Measurements from ENCODE around the gene TIMM44. TPM values are rescaled to one million over a fixed set of nuclear protein-coding genes. Genes with fewer than 3 reads are reported as not detected.

Gene TIMM44
- total and polyA plus RNA-seq, 2 of the 8 experiments (the other 6 are each of a cell fraction or from before 2014, with no cell fraction given) = 131 to 150 TPM

- H2AFZ ChIP-seq (ENCODE audit: low read length) = no peak overlapping the region
- peaks cover 2 to 10% of the 10 kb centered on the region in 2 experiments for H4K20me1 ChIP-seq (replicated peaks in 1 of 2; ENCODE audit: control insufficient read depth in 1 of 2, insufficient read depth in 2 of 2, low read length in 2 of 2)
- no peak overlapping the region for H3K9ac ChIP-seq (replicated peaks in 1 of 4; ENCODE audit: extremely low read depth in 1 of 4, low read depth in 3 of 4, low read length in 3 of 4)
- H3K23me2 ChIP-seq (ENCODE audit: low read depth, low read length) = peaks cover 13% of the 10 kb centered on the region; the same call in 1 of the 2 replicates
- H4K91ac ChIP-seq (replicated peaks; ENCODE audit: insufficient read length, low read length) = no peak overlapping the region
- 71% methylated on average over 7 of the region's 12 CpGs; no CpG with 5 or more reads in 1 of the 2 experiments for WGBS, 2 experiments (ENCODE audit: extremely low coverage in 1 of 2, insufficient coverage in 1 of 2, insufficient read length in 1 of 2, insufficient replicate concordance in 2 of 2, low coverage in 1 of 2, low lambda C conversion rate in 2 of 2, missing lambda C conversion rate in 1 of 2)
- DNase-seq (ENCODE audit: low read depth in 1 of 2, low spot score in 2 of 2) (no peak), FAIRE-seq (no peak)
- no peak overlapping the region for H2AK5ac ChIP-seq (ENCODE audit: low read depth, low read length)
- 0 out of 2 replicates have a peak, but pooled peaks cover 2% of the 10 kb centered on the region for H3K79me1 ChIP-seq (ENCODE audit: low read depth, low read length)
- no peaks in the 10 kb centered on the region for H3K79me2 ChIP-seq (ENCODE audit: control insufficient read depth in 1 of 2, insufficient read depth in 2 of 2, low read length in 2 of 2)
- no peak overlapping the region for H3K56ac ChIP-seq (replicated peaks; ENCODE audit: insufficient read length, low read depth, low read length)
- no peak for TF ChIP-seq TBP (IDR thresholded peaks at IDR 0.05; ENCODE audit: low read depth, low read length)
- TF ChIP-seq SP1 (IDR thresholded peaks at IDR 0.05; ENCODE audit: low read depth, low read length) = no peak
- no peak for TF ChIP-seq TAF7 (optimal IDR thresholded peaks at IDR 0.05; ENCODE audit: borderline replicate concordance, low read depth, low read length)
- no peak for TF ChIP-seq CHD1 (IDR thresholded peaks at IDR 0.05; ENCODE audit: low read depth, low read length)
- TF ChIP-seq HDAC2 (IDR thresholded peaks at IDR 0.05; ENCODE audit: borderline replicate concordance in 1 of 2, low read depth in 2 of 2, low read length in 2 of 2) = no peak
- no peak for TF ChIP-seq EGR1 (IDR thresholded peaks at IDR 0.05; ENCODE audit: borderline replicate concordance, low read depth, low read length)
- H4K5ac ChIP-seq (ENCODE audit: insufficient read length, low read depth, low read length) = no peak overlapping the region
- no peak overlapping the region for H3K27ac ChIP-seq (ENCODE audit: low read depth, low read length)
- no peak overlapping the region for H2BK20ac ChIP-seq (ENCODE audit: low read length)
- no peak overlapping the region for H2BK12ac ChIP-seq (ENCODE audit: low read depth, low read length)
- ChIA-PET CTCF (ENCODE audit: partially characterized antibody) (interaction anchor here (1.0 to 2.1 kb wide), 5 partner anchors 13 to 61 kb away, joined by 4 to 9 read pairs (median 5); no protein-coding TSS in a partner anchor), POLR2A (ENCODE audit: partially characterized antibody) (interaction anchor here (0.8 to 10.6 kb wide), 6 partner anchors 12 to 49 kb away, joined by 3 to 106 read pairs (median 8); partner anchors contain the start of genes CTXN1 and MAP2K7)
- no peak overlapping the region for H3K18ac ChIP-seq (ENCODE audit: extremely low read depth, low read length)
- H3K4me3 ChIP-seq (ENCODE audit: extremely low read depth in 1 of 4, insufficient read depth in 2 of 4, low read depth in 3 of 4, low read length in 4 of 4) = no peak overlapping the region
- H2BK5ac ChIP-seq (ENCODE audit: low read depth, low read length) = no peak overlapping the region
- peaks cover 0 to 9% (median 8%) of the 10 kb centered on the region in 4 experiments; a peak in 5 of 7 replicates for H3K4me1 ChIP-seq (replicated peaks in 1 of 4; ENCODE audit: control insufficient read depth in 3 of 4, insufficient read depth in 4 of 4, low read length in 3 of 4)
- H4K8ac ChIP-seq (ENCODE audit: extremely low read depth, insufficient read depth, low read length) = no peak overlapping the region
- no peaks in the 10 kb centered on the region for H3K9me3 ChIP-seq (ENCODE audit: insufficient read depth in 2 of 2, low read depth in 1 of 2, low read length in 1 of 2)
- H3K27me3 ChIP-seq (replicated peaks in 1 of 4; ENCODE audit: control insufficient read depth in 3 of 4, extremely low read depth in 1 of 4, insufficient read depth in 3 of 4, low read length in 3 of 4) = peaks cover 17 to 45% (median 39%) of the 10 kb centered on the region in 4 experiments; a peak in 6 of 7 replicates
- H3K23ac ChIP-seq (ENCODE audit: insufficient read length) = no peak overlapping the region
- H3K14ac ChIP-seq (ENCODE audit: insufficient read length) = no peak overlapping the region
- H3K4me2 ChIP-seq (ENCODE audit: insufficient read depth in 1 of 2, low read depth in 2 of 2, low read length in 2 of 2) = no peak overlapping the region
- H2BK120ac ChIP-seq (replicated peaks; ENCODE audit: low read depth, low read length) = no peak overlapping the region
- H3K4ac ChIP-seq (replicated peaks; ENCODE audit: insufficient read length, low read depth, low read length) = no peak overlapping the region
- no peak overlapping the region for H2BK15ac ChIP-seq (ENCODE audit: low read length)
- H3K36me3 ChIP-seq (ENCODE audit: control insufficient read depth in 2 of 4, insufficient read depth in 4 of 4, low read length in 3 of 4) = peaks cover 5 to 30% (median 16%) of the 10 kb centered on the region in 4 experiments; a peak in 4 of 8 replicates
These were observed 29.4 kb downstream of the TIMM44 start for GRCh38 chr19:7914099-7914498.
